Right lung (tissue), 5 donors: Measurements from ENCODE around the gene SPTLC2. TPM values are rescaled to one million over a fixed set of nuclear protein-coding genes. Genes with fewer than 3 reads are reported as not detected.
"Not testable (repeated sequence)": the region's sequence is repeated elsewhere in the genome, so short reads cannot be mapped to it uniquely, and the experiment has no call there.

Experiments
- DNase-seq, 2 donors: peaks; one replicate each; pipeline ENCODE4 v3.0.0-alpha.2; 2013
- polyA plus RNA-seq, 5 donors: library from polyadenylated mRNA; unstranded; fragments of 120-200 nt; gene quantifications; one replicate each; pipeline versions ENCODE4 v1.2.1 to v1.2.3, GENCODE V29; 2013; ENCODE audit warnings: inconsistent platforms in 1 of 5, low replicate concordance in 1 of 5; ENCODE audit not compliant: insufficient read length in 5 of 5, insufficient read depth in 1 of 5

The SPTLC2 gene
- polyA plus RNA-seq, 5 donors = 22.7 to 37.2 (median 34.9) TPM

- DNase-seq = no peak
Measured at GRCh38 chr14:77554816-77555599, 61.4 kb downstream of the SPTLC2 start.

DNA sequence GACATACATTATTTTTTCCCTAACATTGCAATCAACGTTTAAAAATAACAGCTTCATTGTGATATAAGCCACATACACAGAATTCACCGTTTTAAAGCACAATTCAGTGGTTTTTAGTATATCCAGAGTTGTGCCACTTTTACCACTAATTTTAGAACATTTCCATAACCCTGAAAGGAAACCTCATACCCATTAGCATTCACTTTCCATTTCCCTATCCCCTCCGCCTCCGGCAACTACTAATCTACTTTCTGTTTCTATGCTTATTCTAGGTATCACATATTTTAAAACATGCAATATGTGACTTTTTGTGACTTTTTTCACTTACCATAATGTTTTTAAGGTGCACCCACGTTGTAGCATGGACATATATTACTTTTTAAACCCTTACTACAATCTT, 62.2 kb downstream of the SPTLC2 start:
- no peak for DNase-seq

- DNase-seq = no peak
Measured at GRCh38 chr14:77549451-77549850, 67.0 kb downstream of the SPTLC2 start.

DNA sequence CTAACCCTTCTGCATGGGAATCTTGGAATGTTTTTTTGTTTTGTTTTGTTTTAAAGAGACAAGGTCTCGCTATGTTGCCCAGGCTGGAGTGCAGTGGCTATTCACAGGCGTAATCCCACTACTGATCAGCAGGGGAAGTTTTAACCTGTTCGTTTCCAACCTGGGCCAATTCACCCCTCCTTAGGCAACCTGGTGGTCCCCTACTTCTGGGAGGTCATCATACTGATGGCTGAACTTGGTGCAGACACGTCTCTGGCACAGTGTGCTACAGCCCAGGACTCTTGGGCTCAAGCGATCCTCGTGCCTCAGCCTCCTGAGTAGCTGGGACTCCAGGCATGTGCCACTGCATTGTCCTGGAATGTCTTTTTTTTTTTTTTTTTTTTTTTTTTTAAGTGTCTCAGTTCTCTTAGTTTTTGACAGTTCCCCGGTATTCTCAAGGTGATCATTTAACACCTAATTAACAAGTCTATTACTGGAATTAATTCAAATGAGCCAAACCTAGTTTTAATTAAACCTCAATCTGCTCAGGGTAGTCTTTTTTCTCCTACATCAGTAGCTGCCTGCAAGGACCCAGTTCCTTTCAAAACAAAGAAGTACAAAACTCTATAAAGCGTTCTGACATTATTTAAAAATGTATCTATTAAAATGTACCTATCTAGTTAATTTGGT, 68.8 kb downstream of the SPTLC2 start:
- DNase-seq = no peak

DNA sequence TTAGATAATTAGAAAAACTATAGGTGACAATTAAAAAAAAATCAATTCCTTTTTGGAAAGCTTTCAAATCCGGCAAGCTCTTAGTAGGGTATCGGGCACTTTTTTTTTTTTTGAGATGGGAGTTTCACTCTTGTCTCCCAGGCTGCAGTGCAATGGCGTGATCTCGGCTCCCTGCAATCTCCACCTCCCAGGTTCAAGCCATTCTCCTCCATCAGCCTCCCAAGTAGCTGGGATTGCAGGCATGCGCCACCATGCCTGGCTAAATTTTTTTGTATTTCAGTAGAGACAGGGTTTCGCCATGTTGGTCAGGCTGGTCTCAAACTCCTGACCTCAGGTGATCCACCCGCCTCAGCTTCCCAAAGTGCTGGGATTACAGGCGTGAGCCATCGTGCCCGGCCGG, 71.3 kb downstream of the SPTLC2 start:
- not testable (repeated sequence) for DNase-seq

DNA sequence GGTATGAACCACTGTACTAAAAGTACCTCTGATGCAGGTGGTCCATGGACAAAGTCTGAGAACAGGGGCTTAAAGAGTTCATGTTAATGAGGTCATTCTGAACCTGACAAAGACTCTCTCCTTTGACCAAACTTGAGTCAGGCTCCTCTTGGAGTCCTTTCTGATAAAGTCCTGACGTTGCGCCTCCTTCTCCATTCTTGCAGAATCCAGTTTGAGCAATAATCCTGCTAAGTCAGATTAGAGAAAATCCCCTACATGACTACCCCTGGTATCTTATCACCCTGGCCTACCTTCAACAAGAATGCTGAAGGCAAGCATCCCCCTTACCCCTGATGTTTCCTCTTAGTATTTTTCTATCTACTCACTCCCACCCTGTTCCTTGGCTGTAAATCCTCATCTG, 71.9 kb downstream of the SPTLC2 start:
- DNase-seq = no peak

DNA sequence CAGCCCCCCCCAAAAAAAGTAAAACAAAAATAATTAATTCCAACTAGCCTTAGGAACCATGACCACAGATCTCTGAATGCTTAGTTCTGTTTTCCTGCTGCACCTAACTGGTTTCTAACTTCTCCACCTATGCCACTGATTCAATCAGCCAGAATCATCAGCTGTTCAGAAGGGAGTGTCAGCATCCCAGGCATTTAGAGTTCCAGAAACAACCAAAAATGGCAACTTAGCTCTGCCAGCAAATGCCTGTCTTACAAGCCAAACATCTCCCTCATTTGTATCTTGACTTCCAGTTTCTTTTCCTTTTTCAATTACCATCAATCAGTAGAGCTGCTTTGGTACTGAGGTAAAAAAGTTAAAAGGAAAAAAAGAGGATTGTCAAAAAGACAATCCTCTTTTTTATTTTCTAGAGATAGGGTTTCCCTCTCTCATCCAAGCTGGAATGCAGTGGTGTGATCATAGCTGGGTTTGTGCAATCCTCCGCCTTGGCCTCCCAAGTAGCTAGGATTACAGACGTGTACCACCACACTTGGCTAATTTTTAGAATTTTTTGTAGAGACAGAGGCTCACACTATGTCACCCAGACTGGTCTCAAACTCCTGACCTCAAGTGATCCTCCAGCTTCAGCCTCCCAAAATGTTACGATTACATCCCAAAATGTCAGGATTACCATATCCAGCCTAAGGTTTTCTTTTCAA, 72.7 kb downstream of the SPTLC2 start:
- no peak for DNase-seq

DNA sequence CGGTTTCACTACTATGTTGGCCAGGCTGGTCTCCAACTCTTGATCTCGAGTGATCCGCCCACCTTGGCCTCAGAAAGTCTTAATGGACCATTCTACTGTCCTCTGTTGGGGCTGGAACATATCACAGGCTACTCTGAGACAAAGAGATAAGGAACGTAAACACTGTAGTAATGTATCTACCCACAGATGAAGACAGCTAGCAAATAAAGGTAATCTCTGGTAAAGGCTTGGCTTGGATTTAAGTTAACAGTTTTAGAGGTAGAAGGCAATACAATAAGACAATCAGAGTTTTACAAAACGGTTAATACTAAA, 73.2 kb downstream of the SPTLC2 start:
- DNase-seq = no peak

GRCh38 chr14:77542421-77543239, 73.8 kb downstream of the SPTLC2 start:
- peak; percentile 6 to 11 for DNase-seq

GRCh38 chr14:77541905-77542304, 74.5 kb downstream of the SPTLC2 start:
- DNase-seq = no peak

GRCh38 chr14:77536951-77537350, 79.5 kb downstream of the SPTLC2 start:
- DNase-seq = not testable (repeated sequence)

- DNase-seq = no peak
Measured at GRCh38 chr14:77531071-77531470, 85.4 kb downstream of the SPTLC2 start.

GRCh38 chr14:77529963-77530362, 86.5 kb downstream of the SPTLC2 start:
- DNase-seq = no peak

DNA sequence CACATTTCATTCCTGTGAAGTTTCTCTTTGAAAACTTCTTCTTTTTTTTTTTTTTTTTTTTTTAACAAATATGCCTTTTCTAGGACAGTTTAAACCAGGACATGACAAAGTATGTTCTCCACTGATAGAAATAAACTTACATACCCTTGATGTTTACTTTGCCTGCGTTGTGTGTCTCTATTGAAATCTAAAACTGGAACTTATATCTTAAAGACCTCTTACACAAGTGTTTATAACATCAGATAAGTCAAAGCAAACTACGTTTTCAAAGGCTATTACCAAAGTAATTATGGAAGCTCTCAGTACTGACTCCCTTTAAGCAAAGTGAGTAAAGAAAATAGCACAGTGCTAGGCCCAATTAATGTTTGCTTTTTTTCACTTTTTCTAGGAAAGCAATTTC, 87.2 kb downstream of the SPTLC2 start:
- DNase-seq = no peak

- not testable (repeated sequence) for DNase-seq
Measured at GRCh38 chr14:77528701-77529100, 87.7 kb downstream of the SPTLC2 start.

DNA sequence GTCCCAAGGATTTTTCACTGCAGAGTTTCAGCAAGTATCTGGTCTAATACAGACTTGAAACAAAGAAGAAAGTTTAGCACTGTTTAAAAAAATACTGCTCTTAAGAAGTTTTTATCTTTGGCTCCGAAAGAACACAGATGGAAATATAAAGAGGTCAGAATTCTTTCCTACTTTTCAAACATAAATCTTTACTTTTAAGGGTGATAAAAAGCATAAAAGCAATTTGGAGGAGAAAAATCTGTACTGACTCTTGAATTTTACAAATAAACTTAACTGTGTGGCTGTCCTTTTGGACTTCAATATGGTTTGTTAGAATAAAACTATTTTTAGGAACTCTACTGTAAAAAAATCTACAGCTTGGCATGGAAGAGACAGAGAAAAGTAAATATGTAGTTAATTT, 90.2 kb downstream of the SPTLC2 start:
- DNase-seq = no peak

DNA sequence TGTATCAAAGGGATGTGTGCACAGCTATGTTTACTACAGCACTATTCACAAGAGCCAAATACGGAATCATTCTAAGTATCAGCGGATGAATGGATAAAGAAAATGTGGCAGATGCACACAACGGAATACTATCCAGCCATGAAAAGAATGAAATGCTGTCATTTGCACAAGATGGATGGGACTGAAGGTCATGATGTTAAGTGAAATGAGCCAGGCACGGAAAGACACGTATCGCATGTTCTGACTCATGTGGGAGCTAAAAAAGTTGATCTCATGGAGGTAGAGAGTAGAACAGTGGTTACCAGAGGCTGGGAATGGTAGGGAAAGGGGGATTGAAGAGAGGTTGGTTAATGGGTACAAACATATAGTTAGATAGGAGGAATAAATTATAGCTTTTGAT, 91.9 kb downstream of the SPTLC2 start:
- DNase-seq = no peak

DNA sequence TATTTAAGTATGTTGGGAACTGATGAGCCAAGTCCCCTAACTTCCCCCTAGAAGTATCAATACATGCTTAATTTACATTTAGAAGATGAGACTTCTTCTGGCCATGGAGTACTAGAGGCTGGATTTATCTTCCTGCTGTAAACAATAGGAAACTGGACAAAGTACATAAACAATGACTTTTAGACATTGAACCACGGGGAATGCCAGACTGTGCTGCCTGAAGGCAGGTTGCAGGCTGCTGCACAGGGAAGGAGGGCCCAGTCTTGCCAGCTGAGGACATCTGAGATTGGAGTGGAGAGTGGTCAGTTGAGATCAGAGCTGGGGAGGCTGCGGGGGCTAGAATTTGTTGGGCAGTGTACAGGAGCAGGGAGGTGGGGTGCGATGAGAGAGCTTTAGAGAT, 93.3 kb downstream of the SPTLC2 start:
- DNase-seq = no peak

- DNase-seq = no peak
Measured at GRCh38 chr14:77520555-77520954, 95.9 kb downstream of the SPTLC2 start.

DNA sequence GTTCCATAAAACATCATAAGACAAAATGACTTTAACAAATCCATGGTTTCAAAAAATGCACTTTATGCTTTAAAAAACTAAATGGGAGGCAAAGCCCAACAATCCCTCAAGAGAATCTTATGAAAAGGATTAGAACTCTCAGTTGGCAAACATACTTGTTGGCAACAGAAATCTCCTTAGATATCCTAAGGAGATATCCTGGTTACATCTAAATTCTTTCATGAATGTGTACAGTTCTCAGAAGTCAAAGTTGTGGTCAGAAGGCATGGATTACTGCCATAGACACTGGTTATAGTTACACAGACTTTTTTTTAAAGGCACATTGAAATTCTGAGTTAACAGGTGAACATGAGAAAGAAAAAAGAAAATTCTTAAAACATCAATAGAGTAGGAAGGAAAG, 100.3 kb downstream of the SPTLC2 start:
- no peak for DNase-seq

- no peak for DNase-seq
Measured at GRCh38 chr14:77511486-77512162, 104.8 kb downstream of the SPTLC2 start.

GRCh38 chr14:77509366-77509765, 107.1 kb downstream of the SPTLC2 start:
- no peak for DNase-seq
